Prostate gland (tissue), 2 donors: ENCODE results near the gene UPF2.
"Not testable (repeated sequence)": the region's sequence is repeated elsewhere in the genome, so short reads cannot be mapped to it uniquely, and the experiment has no call there.

Experiments
- CTCF ChIP-seq, 4 experiments: fragments of 200-600 bp in 2 of 4; fragments of 450-650 bp in 2 of 4; sonication (generic) in 2 of 4; IDR thresholded peaks; 1 replicate in 3 of 4; 2 replicates in 1 of 4; pipeline ENCODE4 v1.5.1; 2016 to 2019; ENCODE audit warnings: antibody characterized with exemption in 4 of 4, mild to moderate bottlenecking in 2 of 4, moderate library complexity in 2 of 4
- POLR2A ChIP-seq: fragments of 450-650 bp; IDR thresholded peaks from one replicate; pipeline ENCODE4 v1.6.1; 2016; ENCODE audit warnings: antibody characterized with exemption, mild to moderate bottlenecking
- POLR2AphosphoS5 ChIP-seq: sonication (generic); formaldehyde crosslinking; IDR thresholded peaks from one replicate; pipeline ENCODE4 v1.6.1; 2017; ENCODE audit warnings: antibody characterized with exemption

- TF ChIP-seq POLR2A; CTCF (IDR thresholded peaks at IDR 0.05); POLR2AphosphoS5: not testable (repeated sequence)
Measured at GRCh38 chr10:11889263-11889662, 153.3 kb downstream of the UPF2 start.
